GM06990 (cell line): ENCODE measurements around the gene RAB38.

ENCODE experiments used
- DNase-seq: peaks from one replicate; pipeline ENCODE4 v3.0.0-alpha.2; 2011; ENCODE audit not compliant: insufficient read length; ENCODE audit errors: extremely low read depth
- H3K27me3 ChIP-seq: replicated peaks from 2 replicates; pipeline ENCODE4 v1.6.0; 2011; ENCODE audit warnings: low read length; ENCODE audit not compliant: control insufficient read depth, insufficient read depth
- H3K36me3 ChIP-seq: 2 replicates; pipeline ENCODE4 v1.5.1; 2011; ENCODE audit warnings: low read length; ENCODE audit not compliant: control insufficient read depth, insufficient read depth
- H3K4me3 ChIP-seq: replicated peaks from 2 replicates; pipeline ENCODE4 v1.5.1; 2011; ENCODE audit warnings: low read depth, mild to moderate bottlenecking, control low read depth, low read length
- TF ChIP-seq, protein P1 (sequence below): IDR thresholded peaks from 2 replicates; pipeline ENCODE4 v1.5.1; 2011; ENCODE audit warnings: low read length, control low read depth, mild to moderate bottlenecking, inconsistent platforms; ENCODE audit not compliant: insufficient read depth, poor library complexity, severe bottlenecking

Gene RAB38

DNA sequence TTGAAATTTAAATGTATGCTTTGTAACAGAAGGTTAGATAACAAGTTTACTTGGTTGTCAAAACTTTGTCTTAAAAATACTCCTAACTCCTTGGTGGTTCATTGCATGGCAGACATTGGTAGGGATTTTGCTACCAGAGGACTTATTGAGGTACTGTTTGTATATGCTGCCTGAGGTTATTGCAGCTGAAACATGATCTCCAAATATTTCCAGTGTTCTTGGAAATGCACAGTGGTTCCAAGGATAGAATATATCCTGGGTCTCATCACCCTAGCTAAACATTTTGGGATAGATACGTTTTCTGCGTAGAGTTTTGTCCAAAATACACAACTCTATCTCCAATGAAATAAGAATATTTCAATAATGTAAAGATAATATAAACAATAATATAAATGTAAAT, 109.2 kb downstream of the RAB38 start:
- no peak overlapping the region for H3K4me3 ChIP-seq
- no peaks in the 10 kb centered on the region for H3K36me3 ChIP-seq
- TF ChIP-seq, protein P1, sequence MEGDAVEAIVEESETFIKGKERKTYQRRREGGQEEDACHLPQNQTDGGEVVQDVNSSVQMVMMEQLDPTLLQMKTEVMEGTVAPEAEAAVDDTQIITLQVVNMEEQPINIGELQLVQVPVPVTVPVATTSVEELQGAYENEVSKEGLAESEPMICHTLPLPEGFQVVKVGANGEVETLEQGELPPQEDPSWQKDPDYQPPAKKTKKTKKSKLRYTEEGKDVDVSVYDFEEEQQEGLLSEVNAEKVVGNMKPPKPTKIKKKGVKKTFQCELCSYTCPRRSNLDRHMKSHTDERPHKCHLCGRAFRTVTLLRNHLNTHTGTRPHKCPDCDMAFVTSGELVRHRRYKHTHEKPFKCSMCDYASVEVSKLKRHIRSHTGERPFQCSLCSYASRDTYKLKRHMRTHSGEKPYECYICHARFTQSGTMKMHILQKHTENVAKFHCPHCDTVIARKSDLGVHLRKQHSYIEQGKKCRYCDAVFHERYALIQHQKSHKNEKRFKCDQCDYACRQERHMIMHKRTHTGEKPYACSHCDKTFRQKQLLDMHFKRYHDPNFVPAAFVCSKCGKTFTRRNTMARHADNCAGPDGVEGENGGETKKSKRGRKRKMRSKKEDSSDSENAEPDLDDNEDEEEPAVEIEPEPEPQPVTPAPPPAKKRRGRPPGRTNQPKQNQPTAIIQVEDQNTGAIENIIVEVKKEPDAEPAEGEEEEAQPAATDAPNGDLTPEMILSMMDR: no peak
- no peak for DNase-seq
- H3K27me3 ChIP-seq: no peaks in the 10 kb centered on the region

DNA sequence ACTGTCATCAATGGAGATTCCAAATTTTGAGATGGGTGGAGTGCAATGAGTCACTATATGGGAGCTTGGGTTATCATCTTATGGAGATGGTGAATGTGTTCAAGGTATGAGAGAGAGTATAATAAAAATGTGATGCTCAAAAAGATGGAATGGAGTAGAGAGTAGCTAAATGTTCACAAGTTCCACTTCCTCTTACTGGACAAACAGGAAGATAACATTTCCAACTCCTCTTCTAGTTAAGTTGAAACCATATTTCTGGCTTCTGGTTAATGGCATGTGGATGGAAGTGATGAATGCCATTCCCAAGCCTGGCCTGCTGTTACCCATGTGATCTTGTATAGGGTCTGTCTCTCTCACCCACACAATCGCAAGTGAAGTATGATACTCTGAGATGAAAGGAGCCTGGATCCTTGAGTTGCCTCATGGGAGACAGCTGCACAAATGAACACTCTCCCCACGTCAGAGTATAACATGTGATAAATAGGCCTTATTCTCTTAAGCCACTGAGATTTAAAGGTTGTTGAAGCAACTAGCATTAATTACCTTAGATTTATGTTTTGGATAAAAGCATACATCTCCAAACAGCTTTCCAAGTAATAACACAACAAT, 111.0 kb downstream of the RAB38 start:
- DNase-seq: no peak
- TF ChIP-seq, protein P1: no peak
- peaks cover 1% of the 10 kb centered on the region; the same call in 1 of the 2 replicates for H3K27me3 ChIP-seq
- no peaks in the 10 kb centered on the region for H3K36me3 ChIP-seq
- H3K4me3 ChIP-seq: no peak overlapping the region
